NCI-H1092 (cell line): ENCODE data around the gene RFPL4A.

Experiments used
- DNase-seq: peaks from one replicate; lab custom pipeline; 2025; lab: John Stamatoyannopoulos, UW

RFPL4A gene

GRCh38 chr19:55809381-55810058 is 50.6 kb downstream of the RFPL4A start:
- peak; percentile 86 for DNase-seq

- no peak for DNase-seq
These were observed 52.4 kb downstream of the RFPL4A start for GRCh38 chr19:55811340-55811739.

GRCh38 chr19:55812449-55812848 is 53.6 kb downstream of the RFPL4A start:
- DNase-seq = no peak
